Measurements from ENCODE around the gene OLFM2. TPM values are rescaled to one million over a fixed set of nuclear protein-coding genes. Genes with fewer than 3 reads are reported as not detected.

Gene OLFM2
- polyA plus RNA-seq, 4 donors, result 16.1 to 29.2 (median 18.0) TPM

Other genes with a start within 250 kb of the OLFM2 start
- gene ZNF846, start 167.8 kb downstream of the OLFM2 start, polyA plus RNA-seq (ENCODE audit: insufficient read length in 4 of 4), result 10 to 100 TPM; 16.1 to 23.4 (median 17.8) TPM
- gene FBXL12, start 117.4 kb downstream of the OLFM2 start, polyA plus RNA-seq (ENCODE audit: insufficient read length in 4 of 4), result 10 to 100 TPM; 28.7 to 31.5 (median 29.3) TPM
- gene UBL5, start 108.6 kb downstream of the OLFM2 start, polyA plus RNA-seq (ENCODE audit: insufficient read length in 4 of 4), result 100 to 1,000 TPM; 255 to 326 (median 294) TPM
- gene PIN1, start 101.2 kb downstream of the OLFM2 start, polyA plus RNA-seq (ENCODE audit: insufficient read length in 4 of 4), result 10 to 100 TPM; 47.0 to 86.1 (median 55.3) TPM
- gene COL5A3, start 74.0 kb upstream of the OLFM2 start, polyA plus RNA-seq (ENCODE audit: insufficient read length in 4 of 4), result 1 to 10 TPM in 1 of 4 donors, under 1 TPM in 3; 0.73 to 3.1 (median 0.85) TPM
- under 1 TPM in 1 of 4 donors, not detected in 3; 0.10 TPM for gene RDH8, start 77.0 kb upstream of the OLFM2 start, polyA plus RNA-seq (ENCODE audit: insufficient read length in 4 of 4)
- gene SHFL, start 149.8 kb upstream of the OLFM2 start, polyA plus RNA-seq (ENCODE audit: insufficient read length in 4 of 4), result 10 to 100 TPM; 24.6 to 28.9 (median 26.1) TPM
- 1 to 10 TPM; 2.3 to 4.8 (median 2.9) TPM for gene ANGPTL6, start 166.2 kb upstream of the OLFM2 start, polyA plus RNA-seq (ENCODE audit: insufficient read length in 4 of 4)
- 10 to 100 TPM; 28.6 to 36.4 (median 32.1) TPM for gene PPAN, start 169.8 kb upstream of the OLFM2 start, polyA plus RNA-seq (ENCODE audit: insufficient read length in 4 of 4)
- gene P2RY11, start 175.2 kb upstream of the OLFM2 start, polyA plus RNA-seq (ENCODE audit: insufficient read length in 4 of 4), result 10 to 100 TPM; 10.4 to 13.9 (median 12.2) TPM
- gene EIF3G, start 183.4 kb upstream of the OLFM2 start, polyA plus RNA-seq (ENCODE audit: insufficient read length in 4 of 4), result 100 to 1,000 TPM; 188 to 215 (median 195) TPM